HEK293T (cell line): ENCODE data around the gene KCNMA1.

Experiments used
- ARNT ChIP-seq: fragments of 450-650 bp; IDR thresholded peaks from 2 replicates; pipeline ENCODE4 v1.6.1; 2017; ENCODE audit warnings: mild to moderate bottlenecking
- BHLHE40 ChIP-seq: fragments of 450-650 bp; IDR thresholded peaks from 2 replicates; pipeline ENCODE4 v1.6.1; 2016; ENCODE audit warnings: mild to moderate bottlenecking, moderate library complexity, borderline replicate concordance
- CTBP1 ChIP-seq: fragments of 450-650 bp; IDR thresholded peaks from 2 replicates; pipeline ENCODE4 v1.6.1; 2016; ENCODE audit warnings: borderline replicate concordance
- ELF4 ChIP-seq: fragments of 450-650 bp; IDR thresholded peaks from 2 replicates; pipeline ENCODE4 v1.6.1; 2017; ENCODE audit warnings: antibody characterized with exemption
- FOXA1 ChIP-seq: fragments of 450-650 bp; IDR thresholded peaks from 2 replicates; pipeline ENCODE4 v1.6.1; 2016; ENCODE audit warnings: mild to moderate bottlenecking
- FOXM1 ChIP-seq: fragments of 450-650 bp; IDR thresholded peaks from 2 replicates; pipeline ENCODE4 v1.6.1; 2017; ENCODE audit warnings: mild to moderate bottlenecking, borderline replicate concordance
- HDGF ChIP-seq: fragments of 450-650 bp; IDR thresholded peaks from 2 replicates; pipeline ENCODE4 v1.6.1; 2017; ENCODE audit warnings: antibody characterized with exemption, borderline replicate concordance
- LEF1 ChIP-seq: fragments of 450-650 bp; IDR thresholded peaks from 2 replicates; pipeline ENCODE4 v1.6.1; 2017; ENCODE audit warnings: mild to moderate bottlenecking, borderline replicate concordance
- NFRKB ChIP-seq: fragments of 450-650 bp; IDR thresholded peaks from 2 replicates; pipeline ENCODE4 v1.6.1; 2016; ENCODE audit warnings: mild to moderate bottlenecking, moderate library complexity
- PKNOX1 ChIP-seq: fragments of 450-650 bp; IDR thresholded peaks from 2 replicates; pipeline ENCODE4 v1.6.1; 2016
- SP1 ChIP-seq: fragments of 450-650 bp; IDR thresholded peaks from 2 replicates; pipeline ENCODE4 v1.6.1; 2017
- SUZ12 ChIP-seq: fragments of 450-650 bp; IDR thresholded peaks from 2 replicates; pipeline ENCODE4 v1.6.1; 2016; ENCODE audit warnings: mild to moderate bottlenecking
- TARDBP ChIP-seq: fragments of 450-650 bp; IDR thresholded peaks from 2 replicates; pipeline ENCODE4 v1.6.1; 2016
- ZNF384 ChIP-seq: fragments of 450-650 bp; IDR thresholded peaks from 2 replicates; pipeline ENCODE4 v1.6.1; 2016

GRCh38 chr10:77028042-77028441, 609.6 kb downstream of the KCNMA1 start:
- no peak for TF ChIP-seq HDGF
- no peak for TF ChIP-seq TARDBP
- no peak for TF ChIP-seq SUZ12
- TF ChIP-seq FOXM1, result no peak
- no peak for TF ChIP-seq CTBP1
- TF ChIP-seq SP1, result no peak
- TF ChIP-seq ZNF384, result no peak
- TF ChIP-seq NFRKB, result no peak
- TF ChIP-seq ELF4, result no peak
- no peak for TF ChIP-seq PKNOX1
- TF ChIP-seq ARNT, result no peak
- no peak for TF ChIP-seq BHLHE40
- no peak for TF ChIP-seq LEF1
- no peak for TF ChIP-seq FOXA1
